ENCODE data around the gene BEAN1. TPM values are rescaled to one million over a fixed set of nuclear protein-coding genes. Genes with fewer than 3 reads are reported as not detected.

The BEAN1 gene
- polyA plus RNA-seq, 1 of the 3 experiments (the other 2 are of a cell fraction): 0.07 TPM

- H3K9ac ChIP-seq: no peak overlapping the region
- ChIA-PET POLR2A (no interaction called here), CTCF (interaction anchor here (1.2 to 6.3 kb wide), 2 partner anchors 22 to 40 kb away, joined by 3 to 28 read pairs; no protein-coding TSS in a partner anchor)
- no peak for TF ChIP-seq RCOR1 (IDR thresholded peaks at IDR 0.05; ENCODE audit: low read length)
- TF ChIP-seq NFIC (IDR thresholded peaks at IDR 0.05; ENCODE audit: borderline replicate concordance): no peak
- no peak for TF ChIP-seq MXI1 (IDR thresholded peaks at IDR 0.05; ENCODE audit: low read depth, low read length)
- TF ChIP-seq ZBTB33 (IDR thresholded peaks at IDR 0.05; ENCODE audit: borderline replicate concordance, low read depth): no peak
- no peak for TF ChIP-seq USF2 (IDR thresholded peaks at IDR 0.05; ENCODE audit: borderline replicate concordance, low read depth, low read length)
- H3K9me3 ChIP-seq: no peaks in the 10 kb centered on the region
- H3K79me2 ChIP-seq (ENCODE audit: insufficient read depth): no peaks in the 10 kb centered on the region
- H3K4me3 ChIP-seq (ENCODE audit: low read depth in 2 of 2, low read length in 1 of 2): peak overlapping the region in 1 of 2 experiments; percentile 48; a peak in 3 of 4 replicates
- WGBS (ENCODE audit: low lambda C conversion rate): 15% methylated on average over 14 of the region's 40 CpGs
- no peak overlapping the region for H2AFZ ChIP-seq (ENCODE audit: low read depth)
- H3K4me1 ChIP-seq (ENCODE audit: control insufficient read depth in 1 of 2, insufficient read depth in 2 of 2, low read depth in 1 of 2, low read length in 1 of 2): peaks cover 0 to 11% of the 10 kb centered on the region in 2 experiments; a peak in 1 of 4 replicates
- no peak overlapping the region for H3K27ac ChIP-seq (ENCODE audit: low read depth in 2 of 2, low read length in 1 of 2)
- H4K20me1 ChIP-seq (ENCODE audit: insufficient read depth): no peaks in the 10 kb centered on the region
- H3F3A ChIP-seq (replicated peaks; ENCODE audit: insufficient read depth): peaks cover 4% of the 10 kb centered on the region
- peak overlapping the region; percentile 71 for H3K4me2 ChIP-seq
- DNase-seq: peak; percentile 72
- no peaks in the 10 kb centered on the region for H3K9me2 ChIP-seq
- peaks cover 54% of the 10 kb centered on the region for H3K27me3 ChIP-seq (ENCODE audit: insufficient read depth)
- no peaks in the 10 kb centered on the region for H3K36me3 ChIP-seq (replicated peaks in 1 of 2; ENCODE audit: control insufficient read depth in 1 of 2, insufficient read depth in 2 of 2, low read length in 1 of 2)
Measured at GRCh38 chr16:66427871-66428681, 981 bp downstream of the BEAN1 start.

GRCh38 chr16:66428682-66429251 is 1.7 kb downstream of the BEAN1 start:
- TF ChIP-seq RCOR1 (IDR thresholded peaks at IDR 0.05; ENCODE audit: low read length) (no peak), RXRA (IDR thresholded peaks at IDR 0.05; ENCODE audit: borderline replicate concordance, low read depth) (no peak), ELF1 (IDR thresholded peaks at IDR 0.05) (no peak)
- no peaks in the 10 kb centered on the region for H3K36me3 ChIP-seq (replicated peaks in 1 of 2; ENCODE audit: control insufficient read depth in 1 of 2, insufficient read depth in 2 of 2, low read length in 1 of 2)
- H3K27me3 ChIP-seq (ENCODE audit: insufficient read depth): peaks cover 54% of the 10 kb centered on the region
- no peak overlapping the region for H3K4me3 ChIP-seq (ENCODE audit: low read depth in 2 of 2, low read length in 1 of 2)
- no peaks in the 10 kb centered on the region for H4K20me1 ChIP-seq (ENCODE audit: insufficient read depth)
- peaks cover 4% of the 10 kb centered on the region for H3F3A ChIP-seq (replicated peaks; ENCODE audit: insufficient read depth)
- no peak overlapping the region for H2AFZ ChIP-seq (ENCODE audit: low read depth)
- peaks cover 0 to 11% of the 10 kb centered on the region in 2 experiments; a peak in 1 of 4 replicates for H3K4me1 ChIP-seq (ENCODE audit: control insufficient read depth in 1 of 2, insufficient read depth in 2 of 2, low read depth in 1 of 2, low read length in 1 of 2)
- no peak overlapping the region for H3K4me2 ChIP-seq
- H3K79me2 ChIP-seq (ENCODE audit: insufficient read depth): no peaks in the 10 kb centered on the region
- H3K9me3 ChIP-seq: no peaks in the 10 kb centered on the region
- ChIA-PET POLR2A (no interaction called here), CTCF (interaction anchor here (6.3 kb wide), 1 partner anchor 23 kb away, joined by 28 read pairs; no protein-coding TSS in a partner anchor)
- H3K9ac ChIP-seq: no peak overlapping the region
- H3K9me2 ChIP-seq: no peaks in the 10 kb centered on the region
- 50% methylated on average over 11 of the region's 11 CpGs for whole genome bisulfite sequencing (ENCODE audit: low lambda C conversion rate)
- H3K27ac ChIP-seq (ENCODE audit: low read depth in 2 of 2, low read length in 1 of 2): no peak overlapping the region
- no peak for DNase-seq

Measured in SK-N-SH (cell line).